BLaER1 treated with 17β-estradiol and CSF1 and Interleukin-3, amounts not matched to agents 10 nM and 100 nM (cell line): Measurements from ENCODE around the gene SCEL.

Source experiments
- H3K27ac ChIP-seq, 11 experiments: shearing (Covaris generic); formaldehyde crosslinking; 2 replicates each; pipeline ENCODE4 v1.8.1; 2022
- H3K27me3 ChIP-seq, 11 experiments: shearing (Covaris generic); formaldehyde crosslinking; 2 replicates each; pipeline ENCODE4 v1.8.1; 2022
- H3K36me3 ChIP-seq, 11 experiments: shearing (Covaris generic); formaldehyde crosslinking; 2 replicates each; pipeline ENCODE4 v1.8.1; 2022
- H3K4me1 ChIP-seq, 10 experiments: shearing (Covaris generic); formaldehyde crosslinking; 2 replicates each; pipeline ENCODE4 v1.8.1; 2022
- H3K4me2 ChIP-seq, 11 experiments: shearing (Covaris generic); formaldehyde crosslinking; 2 replicates each; pipeline ENCODE4 v1.8.1; 2022
- H3K4me3 ChIP-seq, 10 experiments: shearing (Covaris generic); formaldehyde crosslinking; 2 replicates each; pipeline ENCODE4 v1.8.1; 2022
- H3K9ac ChIP-seq, 11 experiments: shearing (Covaris generic); formaldehyde crosslinking; 2 replicates each; pipeline ENCODE4 v1.8.1; 2022
- H3K9me3 ChIP-seq, 11 experiments: shearing (Covaris generic); formaldehyde crosslinking; replicated peaks in 1 of 11; 2 replicates each; pipeline ENCODE4 v1.8.1; 2022
- H4K20me1 ChIP-seq, 11 experiments: shearing (Covaris generic); formaldehyde crosslinking; 2 replicates each; pipeline ENCODE4 v1.8.1; 2022
- Cebpa-rat ChIP-seq, 11 experiments: shearing (Covaris generic); IDR thresholded peaks; 2 replicates each; pipeline ENCODE4 v1.8.1; 2022

The SCEL gene

GRCh38 chr13:77519808-77520207 lies 15.7 kb upstream of the SCEL start:
- Histone ChIP-seq H3K27me3 (no peaks in the 10 kb centered on the region), H4K20me1 (no peaks in the 10 kb centered on the region), H3K9me3 (no peaks in the 10 kb centered on the region; a peak in 1 of 22 replicates), H3K27ac (no peak overlapping the region), H3K9ac (no peak overlapping the region), H3K36me3 (no peaks in the 10 kb centered on the region), H3K4me3 (no peak overlapping the region), H3K4me2 (no peak overlapping the region), H3K4me1 (peaks cover 0 to 17% (median 8%) of the 10 kb centered on the region in 10 experiments; a peak in 11 of 20 replicates)
- TF ChIP-seq Cebpa-rat (IDR thresholded peaks at IDR 0.05), result no peak

GRCh38 chr13:77521194-77521593 lies 14.3 kb upstream of the SCEL start:
- Histone ChIP-seq H3K27ac (no peak overlapping the region), H3K9ac (no peak overlapping the region), H3K4me3 (no peak overlapping the region), H4K20me1 (no peaks in the 10 kb centered on the region), H3K4me1 (peaks cover 0 to 13% (median 4%) of the 10 kb centered on the region in 10 experiments; a peak in 11 of 20 replicates), H3K36me3 (no peaks in the 10 kb centered on the region), H3K27me3 (no peaks in the 10 kb centered on the region), H3K9me3 (no peaks in the 10 kb centered on the region; a peak in 1 of 22 replicates), H3K4me2 (no peak overlapping the region)
- TF ChIP-seq Cebpa-rat (IDR thresholded peaks at IDR 0.05), result no peak

- Histone ChIP-seq H4K20me1 (no peaks in the 10 kb centered on the region), H3K27ac (no peak overlapping the region), H3K4me3 (no peak overlapping the region), H3K27me3 (no peaks in the 10 kb centered on the region), H3K9ac (no peak overlapping the region), H3K4me1 (peaks cover 0 to 7% (median 0%) of the 10 kb centered on the region in 10 experiments; a peak in 3 of 20 replicates), H3K4me2 (no peak overlapping the region), H3K36me3 (no peaks in the 10 kb centered on the region), H3K9me3 (no peaks in the 10 kb centered on the region; a peak in 1 of 22 replicates)
- no peak for TF ChIP-seq Cebpa-rat (IDR thresholded peaks at IDR 0.05)
Measured at GRCh38 chr13:77521595-77522367, 13.7 kb upstream of the SCEL start.

GRCh38 chr13:77522444-77522843 lies 13.1 kb upstream of the SCEL start:
- Histone ChIP-seq H3K27ac (no peak overlapping the region), H3K4me2 (no peak overlapping the region), H3K4me1 (peaks cover 0 to 5% (median 0%) of the 10 kb centered on the region in 10 experiments; a peak in 1 of 20 replicates), H3K27me3 (no peaks in the 10 kb centered on the region), H3K9me3 (no peaks in the 10 kb centered on the region; a peak in 1 of 22 replicates), H4K20me1 (no peaks in the 10 kb centered on the region), H3K9ac (no peak overlapping the region), H3K36me3 (no peaks in the 10 kb centered on the region), H3K4me3 (no peak overlapping the region)
- TF ChIP-seq Cebpa-rat (IDR thresholded peaks at IDR 0.05), result no peak

- no peak for TF ChIP-seq Cebpa-rat (IDR thresholded peaks at IDR 0.05)
- Histone ChIP-seq H3K4me1 (peaks cover 0 to 5% (median 0%) of the 10 kb centered on the region in 10 experiments; a peak in 1 of 20 replicates), H3K4me2 (no peak overlapping the region), H3K27me3 (no peaks in the 10 kb centered on the region), H4K20me1 (no peaks in the 10 kb centered on the region), H3K36me3 (no peaks in the 10 kb centered on the region), H3K9me3 (no peaks in the 10 kb centered on the region; a peak in 1 of 22 replicates), H3K27ac (no peak overlapping the region), H3K4me3 (no peak overlapping the region), H3K9ac (no peak overlapping the region)
Measured at GRCh38 chr13:77523386-77523785, 12.1 kb upstream of the SCEL start.

GRCh38 chr13:77523834-77524728 lies 11.4 kb upstream of the SCEL start:
- TF ChIP-seq Cebpa-rat (IDR thresholded peaks at IDR 0.05), result no peak
- peaks cover 0 to 5% (median 0%) of the 10 kb centered on the region in 10 experiments; a peak in 1 of 20 replicates for H3K4me1 ChIP-seq
- H4K20me1 ChIP-seq, result no peaks in the 10 kb centered on the region
- no peak overlapping the region for H3K9ac ChIP-seq
- no peaks in the 10 kb centered on the region; a peak in 1 of 22 replicates for H3K9me3 ChIP-seq
- H3K27ac ChIP-seq, result no peak overlapping the region
- H3K27me3 ChIP-seq, result no peaks in the 10 kb centered on the region
- H3K36me3 ChIP-seq, result no peaks in the 10 kb centered on the region
- H3K4me3 ChIP-seq, result no peak overlapping the region
- H3K4me2 ChIP-seq, result no peak overlapping the region

GRCh38 chr13:77528414-77528813 lies 7.1 kb upstream of the SCEL start:
- Histone ChIP-seq H3K36me3 (no peaks in the 10 kb centered on the region), H3K9me3 (no peaks in the 10 kb centered on the region), H4K20me1 (no peaks in the 10 kb centered on the region), H3K4me3 (no peak overlapping the region), H3K27ac (no peak overlapping the region), H3K4me2 (no peak overlapping the region), H3K27me3 (no peaks in the 10 kb centered on the region), H3K4me1 (peaks cover 0 to 7% (median 2%) of the 10 kb centered on the region in 10 experiments; a peak in 5 of 20 replicates), H3K9ac (no peak overlapping the region)
- TF ChIP-seq Cebpa-rat (IDR thresholded peaks at IDR 0.05), result no peak

- Histone ChIP-seq H3K4me2 (no peak overlapping the region), H3K4me3 (no peak overlapping the region)
Measured at GRCh38 chr13:77528834-77529500, 6.5 kb upstream of the SCEL start.

GRCh38 chr13:77529501-77529840 lies 6.0 kb upstream of the SCEL start:
- Histone ChIP-seq H3K9ac (no peak overlapping the region), H3K4me3 (no peak overlapping the region), H3K27ac (no peak overlapping the region), H3K4me1 (peaks cover 0 to 15% (median 6%) of the 10 kb centered on the region in 10 experiments; a peak in 11 of 20 replicates), H3K27me3 (no peaks in the 10 kb centered on the region), H4K20me1 (no peaks in the 10 kb centered on the region), H3K4me2 (no peak overlapping the region), H3K36me3 (no peaks in the 10 kb centered on the region), H3K9me3 (no peaks in the 10 kb centered on the region)
- no peak for TF ChIP-seq Cebpa-rat (IDR thresholded peaks at IDR 0.05)

More at GRCh38 chr13:77528834-77529500, 6.5 kb upstream of the SCEL start:
- Histone ChIP-seq H3K27ac (no peak overlapping the region), H3K4me1 (peaks cover 0 to 10% (median 3%) of the 10 kb centered on the region in 10 experiments; a peak in 10 of 20 replicates), H3K9me3 (no peaks in the 10 kb centered on the region), H4K20me1 (no peaks in the 10 kb centered on the region), H3K9ac (no peak overlapping the region), H3K36me3 (no peaks in the 10 kb centered on the region), H3K27me3 (no peaks in the 10 kb centered on the region)
- no peak for TF ChIP-seq Cebpa-rat (IDR thresholded peaks at IDR 0.05)
